Skin of body (tissue), 2 donors: ENCODE results near the gene HTR3B. TPM values are rescaled to one million over a fixed set of nuclear protein-coding genes. Genes with fewer than 3 reads are reported as not detected.
"Not testable (repeated sequence)": the region's sequence is repeated elsewhere in the genome, so short reads cannot be mapped to it uniquely, and the experiment has no call there.

Source experiments
- DNase-seq: peaks from one replicate; lab custom pipeline; 2025; lab: John Stamatoyannopoulos, UW
- total RNA-seq: library from RNA; depleted of rRNA; stranded (reverse); fragments of >200 nt; gene quantifications from one replicate; pipeline ENCODE4 v1.2.3, GENCODE V29; 2014

Gene HTR3B
- total RNA-seq, 1 donor from 2014 or later = not detected

- no peak for DNase-seq
Measured at GRCh38 chr11:113942256-113942655, 37.7 kb downstream of the HTR3B start.

- DNase-seq = not testable (repeated sequence)
Measured at GRCh38 chr11:113946162-113946561, 41.6 kb downstream of the HTR3B start.

- DNase-seq = no peak
Measured at GRCh38 chr11:113947994-113948393, 43.4 kb downstream of the HTR3B start.

- DNase-seq = no peak
Measured at GRCh38 chr11:113949891-113950290, 45.3 kb downstream of the HTR3B start.

GRCh38 chr11:113951537-113951936 is 46.9 kb downstream of the HTR3B start:
- no peak for DNase-seq

- no peak for DNase-seq
Measured at GRCh38 chr11:113952070-113952469, 47.5 kb downstream of the HTR3B start.

- DNase-seq = no peak
Measured at GRCh38 chr11:113952588-113952987, 48.0 kb downstream of the HTR3B start.

GRCh38 chr11:113954235-113954634 is 49.6 kb downstream of the HTR3B start:
- no peak for DNase-seq

- DNase-seq = no peak
Measured at GRCh38 chr11:113956986-113957385, 52.4 kb downstream of the HTR3B start.

- no peak for DNase-seq
Measured at GRCh38 chr11:113960702-113961330, 56.2 kb downstream of the HTR3B start.

- DNase-seq = no peak
Measured at GRCh38 chr11:113967361-113967760, 62.8 kb downstream of the HTR3B start.

- no peak for DNase-seq
Measured at GRCh38 chr11:113971506-113972195, 67.1 kb downstream of the HTR3B start.

GRCh38 chr11:113974741-113975470 is 70.3 kb downstream of the HTR3B start, which contains the start of gene HTR3A:
TSS of gene HTR3A (plus strand) at chr11:113975108. CDS start at chr11:113975326, 218 bp downstream.
- no peak for DNase-seq

- no peak for DNase-seq
Measured at GRCh38 chr11:113977071-113977490, 72.5 kb downstream of the HTR3B start.

GRCh38 chr11:113977701-113978100 is 73.1 kb downstream of the HTR3B start:
- DNase-seq = no peak

- DNase-seq = no peak
Measured at GRCh38 chr11:113979431-113979830, 74.8 kb downstream of the HTR3B start.

- DNase-seq = no peak
Measured at GRCh38 chr11:113980785-113981184, 76.2 kb downstream of the HTR3B start.

- no peak for DNase-seq
Measured at GRCh38 chr11:113982306-113982705, 77.7 kb downstream of the HTR3B start.

- no peak for DNase-seq
Measured at GRCh38 chr11:113984781-113985180, 80.2 kb downstream of the HTR3B start.

GRCh38 chr11:113985906-113986305 is 81.3 kb downstream of the HTR3B start:
- no peak for DNase-seq

- no peak for DNase-seq
Measured at GRCh38 chr11:113986351-113987140, 82.0 kb downstream of the HTR3B start.

GRCh38 chr11:113989381-113989780 is 84.8 kb downstream of the HTR3B start:
- no peak for DNase-seq
